CD4-positive, alpha-beta T cell treated with Interferon alpha-2 for 1 hour (primary cell): Measurements from ENCODE around the gene ANK3.

Experiments used
- DNase-seq, 2 donors: peaks; one replicate each; pipeline ENCODE4 v3.0.0-alpha.2; 2020 to 2022

Gene ANK3

GRCh38 chr10:60009710-60010383 lies 379.8 kb downstream of the ANK3 start:
- no peak for DNase-seq

GRCh38 chr10:60009276-60009675 lies 380.4 kb downstream of the ANK3 start:
- no peak for DNase-seq

DNA sequence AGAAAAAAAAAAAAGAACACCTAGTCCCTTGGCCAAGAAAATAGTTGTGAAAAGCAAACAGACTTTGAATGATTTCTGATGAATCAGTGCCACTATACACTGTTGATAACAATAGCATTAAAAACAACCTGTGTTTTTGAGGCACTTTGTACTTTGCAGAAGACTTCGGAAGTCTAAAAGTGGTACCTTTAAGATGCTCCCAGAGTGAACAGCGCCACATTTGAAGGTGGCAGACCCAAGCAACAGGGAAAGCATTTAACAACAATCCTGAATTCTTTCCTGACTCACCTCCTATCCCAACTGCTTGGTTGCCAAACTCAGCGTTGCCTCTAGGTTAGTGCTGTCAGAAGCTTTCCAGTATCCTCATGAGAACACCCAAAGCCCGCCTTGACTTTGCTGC lies 380.9 kb downstream of the ANK3 start:
- no peak for DNase-seq

DNA sequence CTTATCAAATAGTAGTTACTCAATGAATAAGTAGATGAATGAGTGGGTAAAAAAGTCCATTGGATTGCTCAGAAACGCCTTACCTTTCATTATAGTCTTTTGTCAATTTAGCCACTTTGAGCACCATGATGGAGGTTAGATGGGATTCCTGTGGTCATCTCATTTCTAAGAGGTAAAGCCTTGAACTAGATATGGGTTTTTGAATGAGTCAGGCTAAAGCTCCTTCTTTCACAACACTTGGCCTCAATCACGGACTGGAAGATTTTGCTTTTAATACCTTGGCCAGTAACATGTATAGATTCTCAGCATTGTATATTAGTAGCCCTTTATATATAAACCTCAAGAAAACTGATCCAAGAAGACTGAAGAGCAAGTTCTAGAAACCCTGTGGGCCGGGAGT lies 383.6 kb downstream of the ANK3 start:
- DNase-seq = no peak

GRCh38 chr10:60003651-60004523 lies 385.8 kb downstream of the ANK3 start:
- DNase-seq = no peak

DNA sequence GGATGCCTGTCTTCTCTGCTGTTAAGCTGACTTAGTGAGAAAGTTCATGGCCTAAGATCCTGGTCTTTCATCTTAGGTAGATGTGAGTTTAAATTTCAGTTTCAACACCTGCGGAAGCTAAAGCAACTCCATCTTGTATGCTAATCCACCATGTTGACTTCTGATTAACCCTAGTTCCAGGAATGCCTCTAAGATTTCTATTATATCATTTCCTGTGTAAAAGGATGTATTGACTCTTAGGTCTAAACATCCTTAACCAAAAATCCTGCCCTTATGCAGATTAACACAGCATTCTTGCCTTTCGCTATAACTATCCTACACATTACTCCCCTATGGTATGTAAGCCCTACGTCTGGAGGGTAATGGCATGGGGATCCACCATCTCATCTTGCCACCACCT lies 388.9 kb downstream of the ANK3 start:
- DNase-seq = peak in 1 of 2 donors; percentile 2

DNA sequence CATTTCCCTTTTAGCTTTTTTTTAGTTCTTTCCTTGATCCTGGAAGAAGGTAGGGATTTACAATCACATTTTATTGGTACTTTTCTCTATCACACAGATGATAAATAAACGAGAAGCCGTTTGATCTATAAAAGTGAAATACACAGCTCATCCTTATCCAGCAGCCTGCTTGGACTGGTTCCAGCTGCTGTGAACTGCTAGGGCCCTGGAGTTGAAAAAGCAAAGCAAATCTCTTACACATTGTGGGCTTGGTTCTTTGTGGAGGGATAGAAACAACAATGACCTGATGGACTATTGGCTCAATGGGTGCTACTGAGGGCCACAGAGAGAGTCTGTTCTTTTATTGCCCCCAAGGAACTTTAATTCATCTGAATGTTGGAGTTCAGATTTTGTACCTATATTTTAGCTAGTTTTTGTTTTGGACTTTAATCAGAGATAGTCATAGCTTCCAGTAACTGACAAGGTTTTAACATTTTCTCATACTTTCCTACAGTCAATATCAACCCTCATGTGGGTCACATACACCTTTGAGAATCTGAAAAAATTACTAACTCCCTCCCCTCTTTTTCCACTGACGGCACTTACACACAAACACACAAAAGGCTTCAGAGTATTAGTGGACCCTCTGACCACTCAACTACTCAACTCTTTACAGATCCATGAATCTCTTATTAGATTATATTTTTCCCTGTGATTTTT lies 391.7 kb downstream of the ANK3 start:
- DNase-seq = no peak

DNA sequence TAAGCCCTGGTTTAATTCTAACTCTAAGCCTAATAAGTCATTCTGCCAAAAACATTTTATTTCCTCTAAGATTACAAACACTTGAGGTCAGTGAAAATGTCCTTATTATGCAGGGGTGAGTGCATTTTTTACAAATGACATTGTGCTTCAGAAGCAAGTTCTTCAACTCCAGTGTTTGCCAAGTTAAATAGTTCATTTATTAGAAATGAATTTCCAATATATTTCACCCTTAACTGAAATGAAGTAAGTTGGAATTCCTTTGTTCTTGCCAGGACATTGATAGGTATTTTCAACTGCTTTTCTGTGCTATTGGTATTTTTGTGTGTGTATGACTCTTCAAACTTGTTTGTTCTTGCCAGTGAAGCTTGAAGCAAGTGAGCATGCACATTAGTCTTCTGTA lies 393.8 kb downstream of the ANK3 start:
- DNase-seq = no peak

DNA sequence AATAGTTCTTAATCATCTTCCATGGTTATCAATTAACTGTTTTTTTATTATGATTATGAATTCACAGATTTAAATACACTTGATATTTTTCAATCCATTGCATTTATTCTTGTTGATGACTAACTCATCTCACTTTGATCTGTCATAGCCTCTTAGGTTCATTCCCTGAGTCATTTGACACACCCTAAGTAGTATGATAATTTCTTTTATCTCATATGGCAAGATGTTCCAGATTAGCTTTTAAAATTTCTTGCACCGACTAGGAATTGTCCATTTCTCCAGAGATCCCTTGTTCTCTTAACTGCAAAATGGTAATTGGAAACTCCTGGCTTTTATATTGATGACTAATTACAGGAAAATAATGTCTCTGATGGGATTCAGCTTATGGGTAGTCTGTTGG lies 395.7 kb downstream of the ANK3 start:
- DNase-seq = no peak

DNA sequence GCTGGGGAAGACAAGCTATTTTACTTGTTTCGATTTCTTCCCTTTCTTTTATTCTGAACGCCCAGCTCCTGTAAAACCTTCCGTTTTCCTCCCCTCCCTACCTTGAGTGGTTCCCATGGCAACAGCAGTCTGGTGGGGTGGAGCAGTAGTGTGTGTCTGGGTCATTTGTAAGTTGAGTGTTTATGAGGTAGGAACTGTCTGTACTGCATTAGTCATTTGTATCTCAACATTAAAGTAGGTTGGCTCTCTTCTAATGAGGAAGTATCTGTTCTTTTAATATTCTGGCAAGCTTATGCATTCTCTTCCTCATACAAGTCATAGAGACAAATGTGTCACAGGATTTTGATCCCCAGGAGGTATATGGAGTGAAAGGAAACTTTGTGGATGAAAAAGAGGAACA lies 398.0 kb downstream of the ANK3 start:
- peak; percentile 40 to 67 for DNase-seq

- DNase-seq = no peak
Observed at GRCh38 chr10:59991117-59991516, 398.6 kb downstream of the ANK3 start.

DNA sequence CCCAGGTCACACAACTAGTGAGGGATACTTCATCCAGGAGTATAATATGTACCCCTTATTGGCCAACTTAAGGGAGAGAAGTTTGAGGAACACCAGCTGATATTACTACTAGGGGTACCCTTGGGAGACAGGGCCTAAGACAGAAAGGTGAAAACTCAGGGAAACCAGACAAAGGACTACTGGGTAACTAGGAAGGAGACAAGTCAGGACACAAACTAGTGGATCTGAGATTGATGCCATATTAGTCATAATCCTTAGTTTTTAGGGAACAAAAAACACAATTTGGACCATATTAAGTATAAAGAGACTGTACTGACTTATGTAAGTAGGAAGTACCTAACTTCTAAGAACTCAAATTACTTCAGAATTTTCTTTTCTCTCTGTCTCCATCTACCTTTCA lies 404.0 kb downstream of the ANK3 start:
- DNase-seq = no peak

GRCh38 chr10:59984415-59984814 lies 405.3 kb downstream of the ANK3 start:
- no peak for DNase-seq

DNA sequence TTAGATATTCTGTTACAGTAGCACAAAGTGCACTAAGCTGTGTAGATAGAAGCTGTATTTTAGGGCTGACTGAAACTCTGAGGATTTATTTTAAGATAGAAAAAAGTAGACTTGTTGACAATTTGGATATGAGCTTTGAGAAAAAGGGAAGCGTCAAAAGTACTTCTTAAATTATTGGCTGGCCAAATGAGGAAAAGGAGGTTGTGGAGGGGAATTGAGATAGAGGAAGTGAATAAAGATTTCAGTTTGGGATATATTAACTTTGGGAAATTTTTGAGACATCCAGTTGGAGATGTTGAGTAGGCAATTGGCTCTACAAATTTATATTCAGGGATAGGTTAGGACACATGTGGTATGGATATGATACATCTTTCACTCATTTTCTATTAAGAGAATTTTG lies 409.3 kb downstream of the ANK3 start:
- DNase-seq = no peak

DNA sequence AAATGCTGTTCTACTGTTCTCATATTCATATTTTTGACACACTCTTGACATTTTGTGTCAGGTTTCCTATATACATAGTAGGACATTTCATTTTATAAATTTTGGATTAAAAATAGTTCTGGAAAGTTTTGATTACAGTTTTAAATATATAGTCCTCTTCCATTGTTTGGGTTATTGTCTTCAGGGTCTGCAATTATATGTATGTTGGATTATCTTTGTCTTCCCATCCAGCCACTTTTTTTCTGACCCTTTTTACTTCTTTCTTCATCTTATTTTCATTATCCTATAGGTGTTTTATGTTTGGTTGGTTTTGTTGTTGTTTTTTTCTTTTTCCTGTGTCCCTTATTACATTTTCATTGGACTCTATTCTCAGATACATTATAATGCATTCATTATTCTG lies 412.2 kb downstream of the ANK3 start:
- no peak for DNase-seq

DNA sequence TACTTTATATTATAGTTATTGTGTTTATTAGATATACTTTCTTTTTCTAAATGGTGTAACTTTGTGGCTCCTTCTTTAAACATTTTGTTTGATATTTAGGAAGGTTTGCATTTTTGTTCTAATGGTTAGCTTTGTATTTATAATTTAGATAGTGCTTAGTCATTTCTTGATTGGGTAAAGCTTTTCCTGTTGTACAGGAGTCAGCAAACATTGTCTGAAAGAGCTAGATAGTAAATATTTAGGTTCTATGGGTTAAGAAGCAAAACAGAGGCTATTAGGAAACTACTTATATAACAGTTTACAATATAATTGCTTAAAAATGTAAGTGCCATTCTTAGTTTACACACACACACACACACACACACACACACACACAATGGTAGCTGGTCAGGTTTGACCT lies 412.8 kb downstream of the ANK3 start:
- no peak for DNase-seq
